Measurements from ENCODE around the gene MYOCD. TPM values are rescaled to one million over a fixed set of nuclear protein-coding genes. Genes with fewer than 3 reads are reported as not detected.
A peak's percentile ranks its signal among the peaks of the same experiment; 100 is the strongest.

The MYOCD gene
- total and polyA plus RNA-seq, 12 donors, result 7.0 to 111 (median 45.2) TPM

DNA sequence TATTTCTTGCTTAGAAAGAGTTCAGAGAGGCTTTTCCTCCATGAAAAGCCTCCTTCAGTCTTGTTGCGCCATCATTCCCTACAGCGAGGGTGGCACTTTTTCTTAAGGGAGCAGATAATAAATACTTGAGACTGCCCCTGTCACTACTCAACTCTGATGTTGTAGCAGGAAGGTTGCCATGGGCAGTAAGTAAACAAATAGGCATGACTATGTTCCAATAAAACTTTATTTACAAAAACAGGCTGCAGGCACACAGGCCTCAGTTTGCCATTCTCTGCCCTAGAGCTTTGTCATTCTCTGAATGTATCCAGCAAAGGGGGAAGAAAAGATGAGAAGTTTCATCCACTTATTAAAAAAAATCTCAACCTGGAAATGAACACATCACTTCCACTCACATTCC is 60.4 kb downstream of the MYOCD start:
- WGBS, 2 donors, result 82 to 87% methylated on average over 2 of the region's 2 CpGs
- intact Hi-C loops (cut with DNase I), result loop anchor here in 1 of 10 donors (10.0 kb wide), 1 partner anchor 79 kb away; no protein-coding TSS in a partner anchor
- DNase-seq (no peak), ATAC-seq (no peak)
- TF ChIP-seq, protein P1, sequence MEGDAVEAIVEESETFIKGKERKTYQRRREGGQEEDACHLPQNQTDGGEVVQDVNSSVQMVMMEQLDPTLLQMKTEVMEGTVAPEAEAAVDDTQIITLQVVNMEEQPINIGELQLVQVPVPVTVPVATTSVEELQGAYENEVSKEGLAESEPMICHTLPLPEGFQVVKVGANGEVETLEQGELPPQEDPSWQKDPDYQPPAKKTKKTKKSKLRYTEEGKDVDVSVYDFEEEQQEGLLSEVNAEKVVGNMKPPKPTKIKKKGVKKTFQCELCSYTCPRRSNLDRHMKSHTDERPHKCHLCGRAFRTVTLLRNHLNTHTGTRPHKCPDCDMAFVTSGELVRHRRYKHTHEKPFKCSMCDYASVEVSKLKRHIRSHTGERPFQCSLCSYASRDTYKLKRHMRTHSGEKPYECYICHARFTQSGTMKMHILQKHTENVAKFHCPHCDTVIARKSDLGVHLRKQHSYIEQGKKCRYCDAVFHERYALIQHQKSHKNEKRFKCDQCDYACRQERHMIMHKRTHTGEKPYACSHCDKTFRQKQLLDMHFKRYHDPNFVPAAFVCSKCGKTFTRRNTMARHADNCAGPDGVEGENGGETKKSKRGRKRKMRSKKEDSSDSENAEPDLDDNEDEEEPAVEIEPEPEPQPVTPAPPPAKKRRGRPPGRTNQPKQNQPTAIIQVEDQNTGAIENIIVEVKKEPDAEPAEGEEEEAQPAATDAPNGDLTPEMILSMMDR (IDR thresholded peaks at IDR 0.05), result no peak
- H3K9me3 ChIP-seq, result no peaks in the 10 kb centered on the region
- H3K27ac ChIP-seq, result peak overlapping the region in 1 of 10 donors; percentile 80
- H3K4me3 ChIP-seq, result no peak overlapping the region
- peaks cover 0 to 23% (median 0%) of the 10 kb centered on the region in 9 donors for H3K36me3 ChIP-seq
- H3K4me1 ChIP-seq, result peaks cover 0 to 44% (median 20%) of the 10 kb centered on the region in 9 donors
- no peaks in the 10 kb centered on the region for H3K27me3 ChIP-seq

DNA sequence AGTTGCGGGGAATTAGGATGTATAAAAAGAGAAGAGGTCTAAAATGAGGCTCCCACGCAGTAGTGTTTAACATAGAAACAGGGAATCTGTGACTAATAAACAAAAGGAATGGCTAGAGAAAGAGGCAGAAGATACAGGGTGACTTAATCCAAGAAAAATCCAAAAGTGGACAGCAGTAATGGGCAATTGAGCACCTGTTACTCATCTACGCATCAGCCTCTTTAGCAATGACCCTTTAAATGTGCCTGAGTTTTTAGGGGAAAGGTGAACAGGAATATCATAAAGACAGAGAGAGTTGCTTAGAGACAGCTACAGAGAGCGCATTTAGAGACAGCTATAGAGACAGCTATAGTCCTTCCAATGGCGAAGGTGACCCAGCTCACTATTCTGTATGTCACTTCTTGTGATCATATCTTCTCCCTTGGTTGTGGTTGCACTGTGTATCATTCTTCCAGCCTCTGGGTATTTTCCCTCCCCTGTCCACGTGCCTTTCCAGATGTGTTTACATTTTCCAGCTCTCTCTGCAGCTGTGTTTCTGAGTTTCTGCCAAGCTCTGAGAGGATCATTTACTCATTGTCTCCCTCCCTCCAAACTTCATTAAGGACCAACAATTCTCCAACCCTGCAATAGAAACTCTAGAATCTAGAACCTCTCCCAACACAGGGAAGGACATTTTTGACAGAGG is 61.5 kb downstream of the MYOCD start:
- TF ChIP-seq, protein P1 (IDR thresholded peaks at IDR 0.05), result no peak
- Histone ChIP-seq H3K27me3 (no peaks in the 10 kb centered on the region), H3K9me3 (no peaks in the 10 kb centered on the region), H3K36me3 (peaks cover 0 to 23% (median 0%) of the 10 kb centered on the region in 9 donors), H3K27ac (peak overlapping the region in 8 of 10 donors; percentile 7 to 91 (median 80)), H3K4me3 (no peak overlapping the region), H3K4me1 (peaks cover 0 to 43% (median 14%) of the 10 kb centered on the region in 9 donors)
- intact Hi-C loops (cut with DNase I), result loop anchor here in 1 of 10 donors (10.0 kb wide), 1 partner anchor 78 kb away; no protein-coding TSS in a partner anchor
- no peak for ATAC-seq
- no peak for DNase-seq
- 65 to 66% methylated on average over 6 of the region's 6 CpGs for WGBS, 2 donors

DNA sequence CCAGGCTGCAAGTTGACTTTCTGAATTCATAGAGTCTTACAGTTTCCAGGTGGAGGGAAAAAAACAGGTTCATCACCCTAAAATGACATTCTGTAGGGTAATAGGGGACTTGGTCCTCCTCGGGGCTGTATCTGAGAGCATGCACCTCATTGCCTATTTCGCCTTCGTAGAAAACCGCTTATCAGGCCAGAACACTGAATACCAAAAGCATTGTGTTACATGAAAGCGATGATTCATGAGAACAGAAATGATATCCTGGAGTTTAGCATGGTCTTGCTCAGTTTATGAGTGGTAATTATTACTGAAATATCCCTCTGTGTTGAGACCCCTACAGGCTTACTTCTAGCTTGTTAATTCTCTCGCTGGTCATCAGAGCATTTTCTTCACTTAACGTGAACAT is 62.2 kb downstream of the MYOCD start:
- H3K27me3 ChIP-seq, result no peaks in the 10 kb centered on the region
- no peak overlapping the region for H3K4me3 ChIP-seq
- H3K27ac ChIP-seq, result peak overlapping the region in 8 of 10 donors; percentile 7 to 91 (median 80)
- WGBS, 2 donors, result 56 to 62% methylated on average over 7 of the region's 7 CpGs
- H3K36me3 ChIP-seq, result peaks cover 0 to 18% (median 0%) of the 10 kb centered on the region in 9 donors
- TF ChIP-seq, protein P1 (IDR thresholded peaks at IDR 0.05), result no peak
- H3K9me3 ChIP-seq, result no peaks in the 10 kb centered on the region
- ATAC-seq (no peak), DNase-seq (no peak)
- H3K4me1 ChIP-seq, result peaks cover 0 to 38% (median 14%) of the 10 kb centered on the region in 9 donors
- intact Hi-C loops (cut with DNase I), result loop anchor here in 1 of 10 donors (10.0 kb wide), 1 partner anchor 77 kb away; no protein-coding TSS in a partner anchor

DNA sequence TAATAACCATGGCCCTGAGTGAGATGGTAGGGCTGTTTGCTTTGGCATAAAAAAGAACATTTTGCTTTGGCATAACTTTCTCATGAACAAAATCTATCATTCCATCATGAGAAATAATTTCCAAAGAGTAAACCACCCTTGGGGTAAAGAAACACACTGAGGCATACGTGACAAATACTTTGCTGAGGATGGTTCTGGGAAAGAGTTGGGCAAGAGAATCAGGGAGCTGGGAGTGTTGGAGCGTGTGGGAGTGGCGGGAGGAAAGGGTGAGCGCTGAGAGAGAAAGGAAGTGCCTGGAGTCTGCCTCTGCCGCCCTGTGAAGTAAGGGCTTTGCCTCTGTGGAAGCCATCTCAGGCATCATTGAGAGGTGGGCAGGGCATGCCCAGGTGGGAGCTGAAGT is 63.4 kb downstream of the MYOCD start:
- H3K27me3 ChIP-seq, result no peaks in the 10 kb centered on the region
- intact Hi-C loops (cut with DNase I), result loop anchor here in 1 of 10 donors (10.0 kb wide), 1 partner anchor 76 kb away; no protein-coding TSS in a partner anchor
- H3K9me3 ChIP-seq, result no peaks in the 10 kb centered on the region
- H3K27ac ChIP-seq, result peak overlapping the region in 8 of 10 donors; percentile 67 to 91 (median 80)
- DNase-seq, result no peak
- H3K4me1 ChIP-seq, result peaks cover 0 to 45% (median 14%) of the 10 kb centered on the region in 9 donors
- TF ChIP-seq, protein P1 (IDR thresholded peaks at IDR 0.05), result no peak
- peaks cover 0 to 7% (median 0%) of the 10 kb centered on the region in 9 donors for H3K36me3 ChIP-seq
- no peak overlapping the region for H3K4me3 ChIP-seq
- ATAC-seq, result no peak
- 58 to 88% methylated on average over 5 of the region's 5 CpGs for WGBS, 2 donors

Data from heart right ventricle (tissue), 16 donors.